Spleen (tissue), 11 donors: ENCODE measurements around the gene RNASET2. TPM values are rescaled to one million over a fixed set of nuclear protein-coding genes. Genes with fewer than 3 reads are reported as not detected.
"Not testable (repeated sequence)": the region's sequence is repeated elsewhere in the genome, so short reads cannot be mapped to it uniquely, and the experiment has no call there.

Experiments
- DNase-seq: peaks from one replicate; pipeline ENCODE4 v3.0.0-alpha.2; 2020
- H3K27ac ChIP-seq, 8 donors: fragments of 200-600 bp; sonication (generic) in 7 of 8; 1 replicate in 4 of 8; 2 replicates in 4 of 8; pipeline versions ENCODE4 v1.5.0 to v1.8.0; 2016 to 2021; ENCODE audit warnings: inconsistent platforms in 4 of 8, mild to moderate bottlenecking in 4 of 8, moderate library complexity in 1 of 8
- H3K27me3 ChIP-seq, 7 donors: fragments of 200-600 bp; sonication (generic) in 6 of 7; replicated peaks in 1 of 7; 1 replicate in 4 of 7; 2 replicates in 3 of 7; pipeline versions ENCODE4 v1.5.0 to v1.8.0; 2016 to 2021; ENCODE audit warnings: inconsistent platforms in 3 of 7, mild to moderate bottlenecking in 1 of 7
- H3K36me3 ChIP-seq, 6 donors: fragments of 200-600 bp; sonication (generic) in 5 of 6; 1 replicate in 4 of 6; 2 replicates in 2 of 6; pipeline versions ENCODE4 v1.5.0 to v1.8.0; 2016 to 2021; ENCODE audit warnings: inconsistent platforms in 2 of 6
- H3K4me1 ChIP-seq, 6 donors: fragments of 200-600 bp; sonication (generic) in 5 of 6; 1 replicate in 3 of 6; 2 replicates in 3 of 6; pipeline versions ENCODE4 v1.5.0 to v1.8.0; 2016 to 2021; ENCODE audit warnings: inconsistent platforms in 3 of 6
- H3K4me3 ChIP-seq, 8 donors: fragments of 200-600 bp; sonication (generic) in 7 of 8; 1 replicate in 4 of 8; 2 replicates in 4 of 8; pipeline versions ENCODE4 v1.5.0 to v1.8.0; 2016 to 2021; ENCODE audit warnings: inconsistent platforms in 4 of 8, mild to moderate bottlenecking in 4 of 8, moderate library complexity in 2 of 8
- H3K9me3 ChIP-seq, 8 donors: fragments of 200-600 bp; sonication (generic) in 7 of 8; 1 replicate in 4 of 8; 2 replicates in 4 of 8; pipeline versions ENCODE4 v1.5.0 to v1.8.0; 2016 to 2021; ENCODE audit warnings: inconsistent platforms in 4 of 8
- POLR2A ChIP-seq, 3 donors: fragments of 450-650 bp; IDR thresholded peaks; one replicate each; pipeline ENCODE4 v1.5.1; 2017; ENCODE audit warnings: antibody characterized with exemption in 3 of 3, mild to moderate bottlenecking in 1 of 3
- POLR2AphosphoS5 ChIP-seq, 3 donors: sonication (generic); formaldehyde crosslinking; IDR thresholded peaks; one replicate each; pipeline ENCODE4 v1.5.1; 2017; ENCODE audit warnings: antibody characterized with exemption in 3 of 3
- WGBS, 5 donors: extraction: QIAGEN DNeasy Blood & Tissue Kit in 3 of 5; methylation state at CpG; one replicate each; pipeline versions ENCODE4 v1.1.5 to v1.1.7; 2013 to 2018; 5-methylcytosine and 5-hydroxymethylcytosine counted together
- intact Hi-C: fragments of 100-400 bp; cut with DNase I; formaldehyde crosslinking; loops from one replicate; pipeline ENCODE4 v1.15.0; 2023; ENCODE audit warnings: low total_unique reads
- polyA plus RNA-seq, 3 donors: library from polyadenylated mRNA; stranded (reverse); fragments of 200-250 nt; gene quantifications; one replicate each; pipeline ENCODE4 v1.2.1, GENCODE V29; 2013
- total RNA-seq, 7 donors: library from RNA; depleted of rRNA in 3 of 7; stranded (reverse); fragments of >200 nt in 3 of 7; fragmentation: NEBNext Ultra II Directional in 4 of 7; extraction: Animal tissue kit (Norgen Biotek cat#: 25700) in 4 of 7; gene quantifications; one replicate each; pipeline versions ENCODE4 v1.1.0 to v1.2.1, GENCODE V29; 2016 to 2021
- TF ChIP-seq, protein P1 (sequence below), 11 experiments: fragments of 200-600 bp in 7 of 11; fragments of 450-650 bp in 4 of 11; sonication (generic) in 4 of 11; IDR thresholded peaks in 8 of 11; conservative IDR thresholded peaks in 3 of 11; 1 replicate in 7 of 11; 2 replicates in 4 of 11; pipeline versions ENCODE4 v1.4.0 to v1.8.0; 2016 to 2021; ENCODE audit warnings: antibody characterized with exemption in 11 of 11, inconsistent platforms in 4 of 11, mild to moderate bottlenecking in 1 of 11
- donor health status: healthy with polysubstance abuse.
- donor health status: DM: no; HTN: no; CAD: no; lungs with moderate emphysema.
- donor health status: DM: no; HTN: no; CAD: no.
- donor health status: Bipolar disorder and iron deficiency.
- donor health status: healthy.
- donor health status: DM: no; HTN: no; CAD: no.
- donor health status: DM: yes; HTN: yes; CAD: no.

RNASET2 gene
- total and polyA plus RNA-seq, 10 donors, result 242 to 676 (median 362) TPM

DNA sequence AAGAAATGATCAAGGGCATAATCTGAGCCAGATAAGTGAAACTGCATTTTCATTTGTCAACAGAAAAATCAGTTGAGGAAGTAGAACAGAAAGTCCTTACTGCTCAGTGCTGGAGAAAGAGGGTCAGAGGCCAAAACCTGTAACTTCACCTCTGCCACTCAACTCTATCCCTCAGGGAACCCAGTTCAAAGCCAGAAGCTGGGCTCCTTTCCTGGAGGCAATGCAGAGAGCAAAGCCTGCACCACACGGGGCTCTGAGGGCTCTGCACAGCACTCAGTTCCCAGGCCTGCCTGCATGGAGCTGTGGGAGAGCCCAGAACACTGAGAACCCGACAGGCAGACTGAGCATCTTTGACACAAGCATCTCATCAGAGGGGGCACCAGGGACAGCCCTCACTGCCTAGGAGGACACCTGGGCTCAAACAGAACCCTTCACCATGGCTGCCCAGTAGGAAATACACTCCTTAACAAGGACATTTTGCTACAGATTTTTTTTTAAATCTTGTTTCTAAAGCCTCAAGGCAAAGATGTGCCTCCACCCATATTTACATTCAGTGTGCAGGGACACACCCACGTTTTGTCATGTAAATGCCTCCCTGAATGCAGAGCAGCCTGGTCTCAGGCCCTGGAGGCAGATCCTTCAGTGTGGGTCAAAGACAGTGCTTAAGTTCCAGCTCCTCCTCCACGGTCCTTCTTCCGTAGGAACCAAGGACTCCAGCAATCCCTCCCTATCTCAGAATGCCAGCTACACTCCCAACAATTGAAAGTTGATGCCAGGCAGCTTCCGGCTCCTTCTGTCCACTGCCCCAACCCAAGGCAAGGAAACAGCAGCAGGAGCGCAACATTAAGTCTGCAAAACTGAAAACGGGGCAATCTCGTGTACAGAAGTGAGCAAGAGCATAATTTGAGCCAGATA lies 6.6 kb downstream of the RNASET2 start:
- DNase-seq, result peak; percentile 82
- 33 to 61% (median 55%) methylated on average over 9 of the region's 9 CpGs for WGBS, 5 donors
- intact Hi-C loops, result no loop called here
- Histone ChIP-seq H3K4me3 (peak overlapping the region in 6 of 8 donors; percentile 1 to 99 (median 21)), H3K27me3 (no peaks in the 10 kb centered on the region), H3K27ac (peak overlapping the region; percentile 76 to 100 (median 92)), H3K4me1 (peaks cover 30 to 79% (median 64%) of the 10 kb centered on the region in 6 donors), H3K36me3 (peaks cover 0 to 98% (median 33%) of the 10 kb centered on the region in 6 donors), H3K9me3 (no peaks in the 10 kb centered on the region)
- no peak for TF ChIP-seq POLR2AphosphoS5 (IDR thresholded peaks at IDR 0.05)
- TF ChIP-seq POLR2A (IDR thresholded peaks at IDR 0.05), result no peak
- TF ChIP-seq, protein P1, sequence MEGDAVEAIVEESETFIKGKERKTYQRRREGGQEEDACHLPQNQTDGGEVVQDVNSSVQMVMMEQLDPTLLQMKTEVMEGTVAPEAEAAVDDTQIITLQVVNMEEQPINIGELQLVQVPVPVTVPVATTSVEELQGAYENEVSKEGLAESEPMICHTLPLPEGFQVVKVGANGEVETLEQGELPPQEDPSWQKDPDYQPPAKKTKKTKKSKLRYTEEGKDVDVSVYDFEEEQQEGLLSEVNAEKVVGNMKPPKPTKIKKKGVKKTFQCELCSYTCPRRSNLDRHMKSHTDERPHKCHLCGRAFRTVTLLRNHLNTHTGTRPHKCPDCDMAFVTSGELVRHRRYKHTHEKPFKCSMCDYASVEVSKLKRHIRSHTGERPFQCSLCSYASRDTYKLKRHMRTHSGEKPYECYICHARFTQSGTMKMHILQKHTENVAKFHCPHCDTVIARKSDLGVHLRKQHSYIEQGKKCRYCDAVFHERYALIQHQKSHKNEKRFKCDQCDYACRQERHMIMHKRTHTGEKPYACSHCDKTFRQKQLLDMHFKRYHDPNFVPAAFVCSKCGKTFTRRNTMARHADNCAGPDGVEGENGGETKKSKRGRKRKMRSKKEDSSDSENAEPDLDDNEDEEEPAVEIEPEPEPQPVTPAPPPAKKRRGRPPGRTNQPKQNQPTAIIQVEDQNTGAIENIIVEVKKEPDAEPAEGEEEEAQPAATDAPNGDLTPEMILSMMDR (IDR thresholded peaks at IDR 0.05 in 8 of 11, conservative IDR thresholded peaks at IDR 0.05 in 3 of 11), result no peak

DNA sequence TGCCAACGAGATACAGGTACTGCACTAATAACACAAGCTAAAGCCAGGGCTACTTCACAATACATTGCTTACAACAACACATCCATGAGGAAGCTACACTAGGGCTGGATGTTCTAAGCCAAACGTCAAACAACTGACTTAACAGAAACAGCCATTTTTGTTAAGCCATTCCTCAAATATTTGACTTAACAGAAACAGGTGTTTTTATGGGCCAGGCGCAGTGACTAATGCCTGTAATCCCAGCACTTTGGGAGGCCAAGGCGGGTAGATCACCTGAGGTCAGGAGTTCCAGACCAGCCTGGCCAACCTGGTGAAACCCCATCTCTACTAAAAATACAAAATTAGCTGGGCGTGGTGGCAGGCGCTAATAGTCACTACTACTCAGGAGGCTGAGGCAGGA lies 7.6 kb downstream of the RNASET2 start:
- intact Hi-C loops, H3K9me3 ChIP-seq, DNase-seq, H3K4me3 ChIP-seq, H3K27me3 ChIP-seq: not testable (repeated sequence)
- 89 to 92% (median 90%) methylated on average over 6 of the region's 6 CpGs for WGBS, 5 donors
- peaks cover 30 to 69% (median 54%) of the 10 kb centered on the region in 6 donors for H3K4me1 ChIP-seq
- H3K27ac ChIP-seq, result peak overlapping the region in 5 of 8 donors; percentile 76 to 100 (median 99)
- peaks cover 0 to 100% (median 36%) of the 10 kb centered on the region in 6 donors for H3K36me3 ChIP-seq

DNA sequence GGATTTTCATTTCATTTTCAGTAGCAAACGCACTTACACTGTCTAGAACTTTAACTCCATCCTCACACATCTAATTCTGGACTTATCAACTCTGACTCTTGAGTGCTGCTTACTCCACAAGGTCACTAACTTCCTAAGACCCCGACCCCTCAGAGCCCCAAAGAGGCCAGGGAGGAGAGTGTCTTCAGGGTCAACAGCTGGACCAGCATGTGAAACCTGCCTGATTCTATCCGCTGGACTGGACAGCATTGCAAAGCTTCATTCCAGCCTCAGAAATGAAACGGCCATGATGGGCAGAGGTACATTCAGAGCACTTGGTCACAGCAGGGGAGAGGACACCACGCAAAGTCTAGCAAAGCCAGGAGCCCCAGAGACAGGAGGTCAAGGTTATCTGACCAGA lies 9.1 kb downstream of the RNASET2 start:
- peaks cover 26 to 69% (median 43%) of the 10 kb centered on the region in 6 donors for H3K4me1 ChIP-seq
- no peak overlapping the region for H3K4me3 ChIP-seq
- TF ChIP-seq, protein P1 (IDR thresholded peaks at IDR 0.05 in 8 of 11, conservative IDR thresholded peaks at IDR 0.05 in 3 of 11), result no peak
- no peak for TF ChIP-seq POLR2AphosphoS5 (IDR thresholded peaks at IDR 0.05)
- no peak for TF ChIP-seq POLR2A (IDR thresholded peaks at IDR 0.05)
- intact Hi-C loops, result no loop called here
- H3K9me3 ChIP-seq, result no peaks in the 10 kb centered on the region
- 78 to 89% (median 84%) methylated on average over 5 of the region's 5 CpGs for WGBS, 5 donors
- DNase-seq, result no peak
- H3K27ac ChIP-seq, result peak overlapping the region in 1 of 8 donors; percentile 54
- H3K36me3 ChIP-seq, result peaks cover 0 to 100% (median 43%) of the 10 kb centered on the region in 6 donors
- H3K27me3 ChIP-seq, result no peaks in the 10 kb centered on the region

DNA sequence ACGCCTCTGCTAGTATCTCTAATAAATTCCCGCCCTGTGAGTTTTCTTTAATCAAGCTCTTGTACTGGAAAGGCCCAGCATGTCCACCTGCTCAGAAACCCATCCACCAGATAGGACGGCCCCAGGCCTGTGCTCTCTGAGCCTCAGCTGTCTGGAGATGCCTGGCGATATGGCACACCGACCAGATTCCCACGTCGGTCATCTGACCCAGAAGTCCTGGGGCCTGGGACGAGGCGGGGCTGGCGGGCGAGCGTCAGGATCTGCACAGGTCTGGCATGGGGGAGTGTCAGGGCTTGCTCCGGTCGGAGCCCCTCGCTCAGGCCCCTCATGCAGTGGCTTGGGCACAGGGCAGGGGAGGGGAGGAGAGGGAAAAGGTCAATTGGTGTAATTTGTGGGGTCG lies 10.2 kb downstream of the RNASET2 start:
- intact Hi-C loops, result no loop called here
- H3K4me3 ChIP-seq, result no peak overlapping the region
- TF ChIP-seq, protein P1 (IDR thresholded peaks at IDR 0.05 in 8 of 11, conservative IDR thresholded peaks at IDR 0.05 in 3 of 11), result no peak
- TF ChIP-seq POLR2AphosphoS5 (IDR thresholded peaks at IDR 0.05), result peak in 2 of 3 donors; percentile 21 to 48
- no peaks in the 10 kb centered on the region for H3K9me3 ChIP-seq
- WGBS, 5 donors, result 95 to 100% (median 97%) methylated on average over 16 of the region's 16 CpGs
- no peaks in the 10 kb centered on the region for H3K27me3 ChIP-seq
- peaks cover 19 to 64% (median 33%) of the 10 kb centered on the region in 6 donors for H3K4me1 ChIP-seq
- DNase-seq, result no peak
- H3K27ac ChIP-seq, result no peak overlapping the region
- peaks cover 0 to 100% (median 45%) of the 10 kb centered on the region in 6 donors for H3K36me3 ChIP-seq
